ENCODE data around the gene RGS9BP. TPM values are rescaled to one million over a fixed set of nuclear protein-coding genes. Genes with fewer than 3 reads are reported as not detected.

The RGS9BP gene
- total and polyA plus RNA-seq, 10 of the 15 experiments (the other 5 are each of a cell fraction or from before 2014, with no cell fraction given): 0.01 to 0.10 (median 0.05) TPM; not detected in 6

DNA sequence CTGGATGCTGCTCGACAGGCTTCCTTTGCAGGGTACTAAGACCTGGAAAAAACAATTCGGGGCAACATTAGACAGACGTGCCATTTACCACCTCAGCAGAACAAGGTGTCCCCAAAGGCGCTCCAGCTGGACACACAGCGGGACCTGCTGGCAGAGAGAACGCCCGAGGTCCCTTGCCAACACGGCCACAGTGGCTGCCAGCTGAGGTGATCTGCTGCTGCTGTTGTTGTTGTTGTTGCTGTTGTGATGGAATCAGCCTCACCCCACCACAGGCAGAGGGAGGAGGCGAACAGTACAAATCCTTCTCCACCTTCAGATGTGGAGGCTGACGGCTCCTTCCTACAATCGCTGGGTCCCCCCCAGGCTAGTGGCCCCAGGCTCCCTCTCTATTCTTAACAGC lies 25.9 kb upstream of the RGS9BP start (continued):
- TF ChIP-seq, protein P1, sequence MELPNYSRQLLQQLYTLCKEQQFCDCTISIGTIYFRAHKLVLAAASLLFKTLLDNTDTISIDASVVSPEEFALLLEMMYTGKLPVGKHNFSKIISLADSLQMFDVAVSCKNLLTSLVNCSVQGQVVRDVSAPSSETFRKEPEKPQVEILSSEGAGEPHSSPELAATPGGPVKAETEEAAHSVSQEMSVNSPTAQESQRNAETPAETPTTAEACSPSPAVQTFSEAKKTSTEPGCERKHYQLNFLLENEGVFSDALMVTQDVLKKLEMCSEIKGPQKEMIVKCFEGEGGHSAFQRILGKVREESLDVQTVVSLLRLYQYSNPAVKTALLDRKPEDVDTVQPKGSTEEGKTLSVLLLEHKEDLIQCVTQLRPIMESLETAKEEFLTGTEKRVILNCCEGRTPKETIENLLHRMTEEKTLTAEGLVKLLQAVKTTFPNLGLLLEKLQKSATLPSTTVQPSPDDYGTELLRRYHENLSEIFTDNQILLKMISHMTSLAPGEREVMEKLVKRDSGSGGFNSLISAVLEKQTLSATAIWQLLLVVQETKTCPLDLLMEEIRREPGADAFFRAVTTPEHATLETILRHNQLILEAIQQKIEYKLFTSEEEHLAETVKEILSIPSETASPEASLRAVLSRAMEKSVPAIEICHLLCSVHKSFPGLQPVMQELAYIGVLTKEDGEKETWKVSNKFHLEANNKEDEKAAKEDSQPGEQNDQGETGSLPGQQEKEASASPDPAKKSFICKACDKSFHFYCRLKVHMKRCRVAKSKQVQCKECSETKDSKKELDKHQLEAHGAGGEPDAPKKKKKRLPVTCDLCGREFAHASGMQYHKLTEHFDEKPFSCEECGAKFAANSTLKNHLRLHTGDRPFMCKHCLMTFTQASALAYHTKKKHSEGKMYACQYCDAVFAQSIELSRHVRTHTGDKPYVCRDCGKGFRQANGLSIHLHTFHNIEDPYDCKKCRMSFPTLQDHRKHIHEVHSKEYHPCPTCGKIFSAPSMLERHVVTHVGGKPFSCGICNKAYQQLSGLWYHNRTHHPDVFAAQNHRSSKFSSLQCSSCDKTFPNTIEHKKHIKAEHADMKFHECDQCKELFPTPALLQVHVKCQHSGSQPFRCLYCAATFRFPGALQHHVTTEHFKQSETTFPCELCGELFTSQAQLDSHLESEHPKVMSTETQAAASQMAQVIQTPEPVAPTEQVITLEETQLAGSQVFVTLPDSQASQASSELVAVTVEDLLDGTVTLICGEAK (IDR thresholded peaks at IDR 0.05; ENCODE audit: borderline replicate concordance): no peak
- TF ChIP-seq POU2F2 (IDR thresholded peaks at IDR 0.05; ENCODE audit: borderline replicate concordance, low read depth, low read length) (no peak), LARP7 (IDR thresholded peaks at IDR 0.05) (no peak), BMI1 (IDR thresholded peaks at IDR 0.05; ENCODE audit: borderline replicate concordance) (no peak)
- TF ChIP-seq, protein P2, sequence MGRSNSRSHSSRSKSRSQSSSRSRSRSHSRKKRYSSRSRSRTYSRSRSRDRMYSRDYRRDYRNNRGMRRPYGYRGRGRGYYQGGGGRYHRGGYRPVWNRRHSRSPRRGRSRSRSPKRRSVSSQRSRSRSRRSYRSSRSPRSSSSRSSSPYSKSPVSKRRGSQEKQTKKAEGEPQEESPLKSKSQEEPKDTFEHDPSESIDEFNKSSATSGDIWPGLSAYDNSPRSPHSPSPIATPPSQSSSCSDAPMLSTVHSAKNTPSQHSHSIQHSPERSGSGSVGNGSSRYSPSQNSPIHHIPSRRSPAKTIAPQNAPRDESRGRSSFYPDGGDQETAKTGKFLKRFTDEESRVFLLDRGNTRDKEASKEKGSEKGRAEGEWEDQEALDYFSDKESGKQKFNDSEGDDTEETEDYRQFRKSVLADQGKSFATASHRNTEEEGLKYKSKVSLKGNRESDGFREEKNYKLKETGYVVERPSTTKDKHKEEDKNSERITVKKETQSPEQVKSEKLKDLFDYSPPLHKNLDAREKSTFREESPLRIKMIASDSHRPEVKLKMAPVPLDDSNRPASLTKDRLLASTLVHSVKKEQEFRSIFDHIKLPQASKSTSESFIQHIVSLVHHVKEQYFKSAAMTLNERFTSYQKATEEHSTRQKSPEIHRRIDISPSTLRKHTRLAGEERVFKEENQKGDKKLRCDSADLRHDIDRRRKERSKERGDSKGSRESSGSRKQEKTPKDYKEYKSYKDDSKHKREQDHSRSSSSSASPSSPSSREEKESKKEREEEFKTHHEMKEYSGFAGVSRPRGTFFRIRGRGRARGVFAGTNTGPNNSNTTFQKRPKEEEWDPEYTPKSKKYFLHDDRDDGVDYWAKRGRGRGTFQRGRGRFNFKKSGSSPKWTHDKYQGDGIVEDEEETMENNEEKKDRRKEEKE (IDR thresholded peaks at IDR 0.05): no peak

DNA sequence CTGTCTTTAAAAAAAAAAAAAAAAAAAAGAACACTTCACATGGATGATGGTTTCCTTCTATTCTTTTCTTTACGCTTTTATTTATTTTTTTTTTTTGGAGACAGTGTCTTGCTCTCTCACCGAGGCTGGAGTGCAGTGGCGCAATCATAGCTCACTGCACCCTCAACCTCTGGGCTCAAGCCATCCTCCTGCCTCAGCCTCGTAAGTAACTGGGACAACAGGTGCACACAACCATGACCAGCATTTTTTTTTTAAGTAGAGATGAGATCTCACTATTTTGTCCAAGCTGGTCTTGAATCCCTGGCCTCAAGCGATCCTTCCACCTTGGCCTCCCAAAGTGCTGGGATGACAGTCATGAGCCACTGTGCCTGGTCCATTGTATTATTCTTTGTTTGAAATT lies 25.0 kb upstream of the RGS9BP start:
- Histone ChIP-seq H3K4me1 (ENCODE audit: control insufficient read depth, insufficient read depth, low read length) (peaks cover 3% of the 10 kb centered on the region), H3K27ac (ENCODE audit: control insufficient read depth, insufficient read depth) (no peak overlapping the region), H3K9me3 (replicated peaks; ENCODE audit: control insufficient read depth, insufficient read depth, low read length) (no peaks in the 10 kb centered on the region), H3K36me3 (ENCODE audit: control insufficient read depth in 2 of 2, insufficient read depth in 2 of 2, low read length in 1 of 2) (peaks cover 16 to 24% of the 10 kb centered on the region in 2 experiments), H3K4me3 (no peak overlapping the region), H3K79me2 (ENCODE audit: control insufficient read depth, insufficient read depth, low read length) (no peaks in the 10 kb centered on the region), H3K4me2 (ENCODE audit: control insufficient read depth, insufficient read depth) (no peak overlapping the region), H3K27me3 (replicated peaks in 1 of 2; ENCODE audit: control insufficient read depth in 2 of 2, insufficient read depth in 2 of 2, low read length in 1 of 2) (no peaks in the 10 kb centered on the region), H4K20me1 (ENCODE audit: control insufficient read depth, insufficient read depth) (no peaks in the 10 kb centered on the region), H3K9ac (ENCODE audit: control insufficient read depth, insufficient read depth, low read length) (no peak overlapping the region), H2AFZ (ENCODE audit: control insufficient read depth, low read depth, low read length) (no peak overlapping the region)
- in situ Hi-C loops (cut with MboI) (no loop called here), intact Hi-C loops (cut with micrococcal nuclease; ENCODE audit: unreplicated experiment) (no loop called here)
- CTCF ChIA-PET: no interaction called here
- no peak for DNase-seq (ENCODE audit: low read depth, low spot score)
- POLR2A ChIA-PET: no interaction called here
- ATAC-seq: no peak
- 80% methylated on average over 3 of the region's 5 CpGs for WGBS (ENCODE audit: insufficient coverage, insufficient replicate concordance, low lambda C conversion rate, missing lambda C conversion rate)
- FAIRE-seq: no peak
- no TSS peak for BruUV-seq (replicated peaks)
- RAD21 ChIA-PET (ENCODE audit: unreplicated experiment): no interaction called here
- SMC1A ChIA-PET (ENCODE audit: uncharacterized antibody, unreplicated experiment): no interaction called here
- TF ChIP-seq SMC3 (IDR thresholded peaks at IDR 0.05; ENCODE audit: borderline replicate concordance, low read length) (no peak), IKZF1 (conservative IDR thresholded peaks at IDR 0.05) (no peak), TARDBP (IDR thresholded peaks at IDR 0.05; ENCODE audit: borderline replicate concordance) (no peak), NFYB (IDR thresholded peaks at IDR 0.05; ENCODE audit: insufficient read depth, low read depth, low read length) (no peak)
- TF ChIP-seq, protein P3, sequence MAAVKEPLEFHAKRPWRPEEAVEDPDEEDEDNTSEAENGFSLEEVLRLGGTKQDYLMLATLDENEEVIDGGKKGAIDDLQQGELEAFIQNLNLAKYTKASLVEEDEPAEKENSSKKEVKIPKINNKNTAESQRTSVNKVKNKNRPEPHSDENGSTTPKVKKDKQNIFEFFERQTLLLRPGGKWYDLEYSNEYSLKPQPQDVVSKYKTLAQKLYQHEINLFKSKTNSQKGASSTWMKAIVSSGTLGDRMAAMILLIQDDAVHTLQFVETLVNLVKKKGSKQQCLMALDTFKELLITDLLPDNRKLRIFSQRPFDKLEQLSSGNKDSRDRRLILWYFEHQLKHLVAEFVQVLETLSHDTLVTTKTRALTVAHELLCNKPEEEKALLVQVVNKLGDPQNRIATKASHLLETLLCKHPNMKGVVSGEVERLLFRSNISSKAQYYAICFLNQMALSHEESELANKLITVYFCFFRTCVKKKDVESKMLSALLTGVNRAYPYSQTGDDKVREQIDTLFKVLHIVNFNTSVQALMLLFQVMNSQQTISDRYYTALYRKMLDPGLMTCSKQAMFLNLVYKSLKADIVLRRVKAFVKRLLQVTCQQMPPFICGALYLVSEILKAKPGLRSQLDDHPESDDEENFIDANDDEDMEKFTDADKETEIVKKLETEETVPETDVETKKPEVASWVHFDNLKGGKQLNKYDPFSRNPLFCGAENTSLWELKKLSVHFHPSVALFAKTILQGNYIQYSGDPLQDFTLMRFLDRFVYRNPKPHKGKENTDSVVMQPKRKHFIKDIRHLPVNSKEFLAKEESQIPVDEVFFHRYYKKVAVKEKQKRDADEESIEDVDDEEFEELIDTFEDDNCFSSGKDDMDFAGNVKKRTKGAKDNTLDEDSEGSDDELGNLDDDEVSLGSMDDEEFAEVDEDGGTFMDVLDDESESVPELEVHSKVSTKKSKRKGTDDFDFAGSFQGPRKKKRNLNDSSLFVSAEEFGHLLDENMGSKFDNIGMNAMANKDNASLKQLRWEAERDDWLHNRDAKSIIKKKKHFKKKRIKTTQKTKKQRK (IDR thresholded peaks at IDR 0.05; ENCODE audit: low read depth, low read length): no peak
